H9 (cell line): Measurements from ENCODE around the gene ARHGEF6. TPM values are rescaled to one million over a fixed set of nuclear protein-coding genes. Genes with fewer than 3 reads are reported as not detected.

Experiments used
- DNase-seq: peaks from one replicate; pipeline ENCODE4 v3.0.0-alpha.2; 2017
- H2AFZ ChIP-seq: one replicate; pipeline ENCODE4 v1.6.1; 2013; ENCODE audit warnings: mild to moderate bottlenecking, low read length, control low read depth, moderate library complexity
- H2AK5ac ChIP-seq: 2 replicates; pipeline ENCODE4 v1.6.1; 2013; ENCODE audit warnings: low read length, control low read depth, mixed read lengths; ENCODE audit not compliant: insufficient read length
- H2BK120ac ChIP-seq: one replicate; pipeline ENCODE4 v1.6.1; 2013; ENCODE audit warnings: low read depth, mild to moderate bottlenecking, low read length, control low read depth, inconsistent platforms; ENCODE audit not compliant: poor library complexity, severe bottlenecking
- H2BK12ac ChIP-seq: 2 replicates; pipeline ENCODE4 v1.6.1; 2013; ENCODE audit warnings: low read length, control low read depth, mixed read lengths, low read depth; ENCODE audit not compliant: insufficient read length
- H2BK15ac ChIP-seq: 2 replicates; pipeline ENCODE4 v1.6.1; 2013; ENCODE audit warnings: low read depth, low read length, control low read depth
- H2BK20ac ChIP-seq: one replicate; pipeline ENCODE4 v1.6.1; 2013; ENCODE audit warnings: low read depth, mild to moderate bottlenecking, low read length, control low read depth, inconsistent platforms; ENCODE audit not compliant: poor library complexity, severe bottlenecking
- H2BK5ac ChIP-seq: 2 replicates; pipeline ENCODE4 v1.6.1; 2013; ENCODE audit warnings: low read length, control low read depth, mixed read lengths; ENCODE audit not compliant: insufficient read length
- H3K14ac ChIP-seq: 2 replicates; pipeline ENCODE4 v1.6.1; 2013; ENCODE audit warnings: low read length, control low read depth; ENCODE audit not compliant: insufficient read depth
- H3K18ac ChIP-seq: 2 replicates; pipeline ENCODE4 v1.6.1; 2013; ENCODE audit warnings: low read depth, mild to moderate bottlenecking, mixed read lengths, low read length, control low read depth; ENCODE audit not compliant: insufficient read length
- H3K23ac ChIP-seq: 2 replicates; pipeline ENCODE4 v1.6.1; 2013; ENCODE audit warnings: low read length, control low read depth, mixed read lengths, low read depth; ENCODE audit not compliant: insufficient read length
- H3K23me2 ChIP-seq: 2 replicates; pipeline ENCODE4 v1.6.1; 2013; ENCODE audit warnings: low read depth, mild to moderate bottlenecking, mixed read lengths, low read length, control low read depth; ENCODE audit not compliant: insufficient read length, poor library complexity, severe bottlenecking
- H3K27ac ChIP-seq: 2 replicates; pipeline ENCODE4 v1.5.1; 2013; ENCODE audit warnings: low read length, control low read depth, mixed read lengths, low read depth; ENCODE audit not compliant: insufficient read length
- H3K27me3 ChIP-seq: 2 replicates; pipeline ENCODE4 v1.6.1; 2013; ENCODE audit warnings: low read length, control low read depth, inconsistent platforms; ENCODE audit not compliant: insufficient read depth
- H3K4ac ChIP-seq: 2 replicates; pipeline ENCODE4 v1.6.1; 2013; ENCODE audit warnings: low read depth, mild to moderate bottlenecking, control low read depth, inconsistent platforms, low read length, moderate library complexity
- H3K4me1 ChIP-seq: 2 replicates; pipeline ENCODE4 v1.6.1; 2013; ENCODE audit warnings: low read length, control low read depth, inconsistent platforms; ENCODE audit not compliant: insufficient read depth
- H3K4me2 ChIP-seq: 2 replicates; pipeline ENCODE4 v1.6.1; 2013; ENCODE audit warnings: low read length, control low read depth, mixed read lengths; ENCODE audit not compliant: insufficient read length, insufficient read depth
- H3K56ac ChIP-seq: 2 replicates; pipeline ENCODE4 v1.6.1; 2013; ENCODE audit warnings: low read depth, mild to moderate bottlenecking, mixed read lengths, low read length, control low read depth; ENCODE audit not compliant: insufficient read length
- H3K79me1 ChIP-seq: 2 replicates; pipeline ENCODE4 v1.6.1; 2013; ENCODE audit warnings: low read depth, mild to moderate bottlenecking, moderate library complexity, low read length, control low read depth, inconsistent platforms; ENCODE audit not compliant: insufficient read depth, poor library complexity, severe bottlenecking
- H3K79me2 ChIP-seq: 2 replicates; pipeline ENCODE4 v1.6.1; 2013; ENCODE audit warnings: low read length, control low read depth, inconsistent platforms; ENCODE audit not compliant: insufficient read depth
- H3K9ac ChIP-seq: 2 replicates; pipeline ENCODE4 v1.6.1; 2013; ENCODE audit warnings: low read length, control low read depth, mixed read lengths; ENCODE audit not compliant: insufficient read length; ENCODE audit errors: extremely low read depth
- H3K9me3 ChIP-seq: one replicate; pipeline ENCODE4 v1.6.1; 2013; ENCODE audit warnings: low read depth, low read length, inconsistent platforms; ENCODE audit not compliant: control insufficient read depth
- H3T11ph ChIP-seq: one replicate; pipeline ENCODE4 v1.6.1; 2013; ENCODE audit warnings: mild to moderate bottlenecking, low read length, control low read depth, inconsistent platforms
- H4K20me1 ChIP-seq: one replicate; pipeline ENCODE4 v1.6.1; 2013; ENCODE audit not compliant: control insufficient read depth, insufficient read length, insufficient read depth
- H4K5ac ChIP-seq: 2 replicates; pipeline ENCODE4 v1.6.1; 2013; ENCODE audit warnings: low read depth, mild to moderate bottlenecking, mixed read lengths, low read length, control low read depth; ENCODE audit not compliant: insufficient read length
- H4K8ac ChIP-seq: replicated peaks from 2 replicates; pipeline ENCODE4 v1.6.1; 2013; ENCODE audit warnings: low read length, control low read depth, mixed read lengths, low read depth; ENCODE audit not compliant: insufficient read length
- H4K91ac ChIP-seq: 2 replicates; pipeline ENCODE4 v1.6.1; 2013; ENCODE audit warnings: low read depth, mild to moderate bottlenecking, moderate library complexity, mixed read lengths, low read length, control low read depth; ENCODE audit not compliant: insufficient read length
- H3K27ac Mint-ChIP-seq, 3 experiments: 2 replicates in 2 of 3; 3 replicates in 1 of 3; pipeline ENCODE4 v1.8.0; 2020 to 2021; ENCODE audit warnings: mixed read lengths in 3 of 3, mild to moderate bottlenecking in 1 of 3, moderate library complexity in 1 of 3
- H3K27me3 Mint-ChIP-seq: 2 replicates; pipeline ENCODE4 v1.8.0; 2021; ENCODE audit warnings: low read depth, mild to moderate bottlenecking, moderate library complexity, mixed read lengths
- H3K36me3 Mint-ChIP-seq, 3 experiments: 2 replicates in 2 of 3; 3 replicates in 1 of 3; pipeline ENCODE4 v1.8.0; 2020 to 2021; ENCODE audit warnings: low read depth in 3 of 3, mixed read lengths in 3 of 3; ENCODE audit not compliant: insufficient read depth in 1 of 3
- H3K4me1 Mint-ChIP-seq, 2 experiments: 2 replicates each; pipeline ENCODE4 v1.8.0; 2020; ENCODE audit warnings: mixed read lengths in 2 of 2
- H3K4me3 Mint-ChIP-seq, 2 experiments: 2 replicates in 1 of 2; 3 replicates in 1 of 2; pipeline ENCODE4 v1.8.0; 2020 to 2021; ENCODE audit warnings: mild to moderate bottlenecking in 2 of 2, mixed read lengths in 2 of 2, moderate library complexity in 1 of 2
- H3K9me3 Mint-ChIP-seq, 2 experiments: 2 replicates in 1 of 2; 3 replicates in 1 of 2; pipeline ENCODE4 v1.8.0; 2020; ENCODE audit warnings: mild to moderate bottlenecking in 2 of 2, mixed read lengths in 2 of 2, moderate library complexity in 1 of 2
- WGBS: extraction: QIAGEN DNeasy Blood & Tissue Kit; methylation state at CpG from one replicate; pipeline ENCODE4 v1.1.7; 2013; ENCODE audit warnings: missing lambda C conversion rate, low lambda C conversion rate, mixed read lengths; ENCODE audit not compliant: insufficient read length; ENCODE audit errors: extremely low coverage; 5-methylcytosine and 5-hydroxymethylcytosine counted together
- total RNA-seq: library from RNA; stranded (reverse); gene quantifications from 2 replicates; pipeline ENCODE4 v1.2.1, GENCODE V29; 2021
- TF ChIP-seq, protein P1 (sequence below): fragments of 200-600 bp; sonication (generic); conservative IDR thresholded peaks from 3 replicates; pipeline ENCODE4 v1.8.0; 2021; ENCODE audit warnings: antibody characterized with exemption, mild to moderate bottlenecking

The ARHGEF6 gene
- total RNA-seq, 1 experiment from 2014 or later = 3.6 TPM

DNA sequence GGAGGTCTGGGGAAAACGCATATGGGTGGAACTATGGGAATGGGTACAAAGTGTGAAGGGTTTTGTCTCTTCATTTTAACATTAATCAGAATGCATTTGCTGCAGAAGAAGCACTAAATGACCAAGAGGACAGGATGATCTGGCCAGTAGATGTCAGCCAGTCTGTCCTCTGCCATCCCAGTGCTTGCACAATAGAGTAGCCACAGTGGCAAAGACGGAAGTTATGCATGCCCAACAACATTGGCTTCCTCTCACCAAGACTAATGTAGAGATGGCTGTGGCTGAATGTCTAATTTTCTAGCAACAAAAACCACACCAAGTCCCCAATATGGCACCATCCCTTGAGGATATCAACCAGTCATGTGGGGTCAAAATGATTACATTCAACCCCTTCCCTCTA is 45.0 kb upstream of the ARHGEF6 start:
- no peak overlapping the region for H2AK5ac ChIP-seq
- peaks cover 49% of the 10 kb centered on the region for H3K9me3 ChIP-seq
- no peaks in the 10 kb centered on the region for H3K79me1 ChIP-seq
- H3K4me1 Mint-ChIP-seq = 0 out of 4 replicates have a peak, but pooled peaks cover 0 to 2% of the 10 kb centered on the region in 2 experiments
- no peak for DNase-seq
- no peaks in the 10 kb centered on the region for H3K27me3 Mint-ChIP-seq
- no peak overlapping the region for H2BK120ac ChIP-seq
- no peaks in the 10 kb centered on the region for H3K79me2 ChIP-seq
- no peak overlapping the region for H4K8ac ChIP-seq
- no peak overlapping the region for H2BK12ac ChIP-seq
- no peak overlapping the region for H3K4me3 Mint-ChIP-seq
- H3K4ac ChIP-seq = no peak overlapping the region
- WGBS = no CpG with 5 or more reads among the region's 2 CpGs
- H2BK20ac ChIP-seq = no peak overlapping the region
- H3T11ph ChIP-seq = no peak overlapping the region
- no peak overlapping the region for H2BK15ac ChIP-seq
- H4K91ac ChIP-seq = no peak overlapping the region
- no peak overlapping the region for H4K5ac ChIP-seq
- no peak overlapping the region for H3K23ac ChIP-seq
- H3K27me3 ChIP-seq = no peaks in the 10 kb centered on the region
- H2AFZ ChIP-seq = no peak overlapping the region
- no peak overlapping the region for H3K4me2 ChIP-seq
- no peak overlapping the region for H3K9ac ChIP-seq
- peaks cover 63 to 68% of the 10 kb centered on the region in 2 experiments for H3K9me3 Mint-ChIP-seq
- no peaks in the 10 kb centered on the region for H3K23me2 ChIP-seq
- TF ChIP-seq, protein P1, sequence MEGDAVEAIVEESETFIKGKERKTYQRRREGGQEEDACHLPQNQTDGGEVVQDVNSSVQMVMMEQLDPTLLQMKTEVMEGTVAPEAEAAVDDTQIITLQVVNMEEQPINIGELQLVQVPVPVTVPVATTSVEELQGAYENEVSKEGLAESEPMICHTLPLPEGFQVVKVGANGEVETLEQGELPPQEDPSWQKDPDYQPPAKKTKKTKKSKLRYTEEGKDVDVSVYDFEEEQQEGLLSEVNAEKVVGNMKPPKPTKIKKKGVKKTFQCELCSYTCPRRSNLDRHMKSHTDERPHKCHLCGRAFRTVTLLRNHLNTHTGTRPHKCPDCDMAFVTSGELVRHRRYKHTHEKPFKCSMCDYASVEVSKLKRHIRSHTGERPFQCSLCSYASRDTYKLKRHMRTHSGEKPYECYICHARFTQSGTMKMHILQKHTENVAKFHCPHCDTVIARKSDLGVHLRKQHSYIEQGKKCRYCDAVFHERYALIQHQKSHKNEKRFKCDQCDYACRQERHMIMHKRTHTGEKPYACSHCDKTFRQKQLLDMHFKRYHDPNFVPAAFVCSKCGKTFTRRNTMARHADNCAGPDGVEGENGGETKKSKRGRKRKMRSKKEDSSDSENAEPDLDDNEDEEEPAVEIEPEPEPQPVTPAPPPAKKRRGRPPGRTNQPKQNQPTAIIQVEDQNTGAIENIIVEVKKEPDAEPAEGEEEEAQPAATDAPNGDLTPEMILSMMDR = no peak
- no peaks in the 10 kb centered on the region for H4K20me1 ChIP-seq
- H3K56ac ChIP-seq = no peak overlapping the region
- H3K4me1 ChIP-seq = no peaks in the 10 kb centered on the region
- no peak overlapping the region for H3K18ac ChIP-seq
- no peak overlapping the region for H3K14ac ChIP-seq
- H2BK5ac ChIP-seq = no peak overlapping the region
- no peak overlapping the region for H3K27ac ChIP-seq
- H3K36me3 Mint-ChIP-seq = peaks cover 4 to 7% (median 5%) of the 10 kb centered on the region in 3 experiments; a peak in 4 of 7 replicates
- H3K27ac Mint-ChIP-seq = no peak overlapping the region
